Cardiac septum (tissue), 1 donor: ENCODE measurements around the gene RASGEF1C. TPM values are rescaled to one million over a fixed set of nuclear protein-coding genes. Genes with fewer than 3 reads are reported as not detected.
"Not testable (repeated sequence)": the region's sequence is repeated elsewhere in the genome, so short reads cannot be mapped to it uniquely, and the experiment has no call there.

Experiments used
- DNase-seq: peaks from one replicate; pipeline ENCODE4 v3.0.0-alpha.2; 2020; ENCODE audit warnings: low spot score
- intact Hi-C: fragments of 100-400 bp; cut with DNase I; formaldehyde crosslinking; loops from one replicate; pipeline ENCODE4 v1.14.0; 2022
- total RNA-seq: library from RNA; stranded (reverse); fragmentation: NEBNext Ultra II Directional; extraction: Animal tissue kit (Norgen Biotek cat#: 25700); gene quantifications from one replicate; pipeline ENCODE4 v1.2.1, GENCODE V29; 2021
- donor health status: DM: no; HTN: no; CAD: no.

Gene RASGEF1C
- total RNA-seq, 1 donor from 2014 or later, result 0.40 TPM

- no peak for DNase-seq
- intact Hi-C loops, result no loop called here
These were observed 3.6 kb upstream of the RASGEF1C start for GRCh38 chr5:180212363-180213255.

GRCh38 chr5:180211761-180212035 is 2.7 kb upstream of the RASGEF1C start:
- intact Hi-C loops, result no loop called here

DNA sequence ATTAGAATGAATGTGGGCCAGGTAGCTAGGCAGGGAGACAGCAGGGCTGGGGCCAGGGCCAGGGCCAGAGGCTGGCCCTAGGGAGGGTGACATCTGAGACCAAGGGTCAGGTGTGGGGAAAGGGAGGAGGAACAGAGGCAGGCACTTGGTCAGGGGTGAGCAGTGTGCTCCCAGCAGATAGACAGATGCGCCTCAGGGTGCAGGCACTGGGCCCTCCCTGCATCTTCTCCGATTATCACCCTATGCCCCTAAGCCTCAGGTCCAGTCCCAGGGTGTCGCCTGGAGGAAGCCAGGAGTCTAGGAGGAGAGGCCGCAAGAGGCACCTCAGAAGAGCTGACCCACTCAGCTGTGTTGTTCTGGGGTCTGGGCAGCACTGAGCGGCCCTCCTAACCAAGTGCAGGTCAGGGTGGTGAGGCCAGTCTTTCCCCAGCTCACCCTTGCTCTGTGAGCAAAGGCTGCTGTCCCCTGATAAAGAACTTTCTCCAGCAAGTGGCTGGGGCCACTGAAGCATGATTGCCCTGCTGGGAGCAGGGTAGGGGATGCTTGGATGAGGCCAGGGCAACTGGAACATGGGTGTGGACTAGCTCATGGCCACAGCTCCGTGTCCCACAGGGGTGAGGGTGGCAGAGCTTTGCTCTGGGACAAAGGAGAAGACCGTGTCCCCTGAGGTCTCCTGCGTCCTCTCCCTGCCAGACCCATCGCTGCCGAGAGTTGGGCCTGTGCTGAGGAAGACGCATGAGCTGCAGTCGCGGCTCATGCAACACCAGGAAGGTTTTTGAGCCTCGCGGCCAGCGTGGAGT is 2.1 kb upstream of the RASGEF1C start:
- no peak for DNase-seq
- intact Hi-C loops, result no loop called here

More at GRCh38 chr5:180211761-180212035, 2.7 kb upstream of the RASGEF1C start:
- DNase-seq, result no peak

DNA sequence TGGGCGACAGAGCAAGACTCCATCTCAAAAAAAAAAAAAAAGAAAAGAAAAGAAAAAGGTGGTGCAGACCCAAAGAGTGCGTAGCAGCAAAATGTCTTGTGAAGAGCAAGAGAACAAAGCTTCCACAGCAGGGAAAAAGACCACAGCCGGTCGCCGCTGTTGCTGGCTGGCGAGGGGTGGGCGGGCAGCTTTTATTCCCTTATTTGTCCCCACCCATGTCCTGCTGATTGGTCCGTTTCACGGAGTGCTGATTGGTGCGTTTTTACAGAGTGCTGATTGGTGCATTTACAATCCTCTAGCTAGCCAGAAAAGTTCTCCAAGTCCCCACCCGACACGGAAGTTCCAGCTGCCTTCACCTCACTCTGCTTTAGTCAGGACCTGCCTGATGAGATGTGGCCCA is 1.1 kb upstream of the RASGEF1C start:
- DNase-seq, intact Hi-C loops: not testable (repeated sequence)

DNA sequence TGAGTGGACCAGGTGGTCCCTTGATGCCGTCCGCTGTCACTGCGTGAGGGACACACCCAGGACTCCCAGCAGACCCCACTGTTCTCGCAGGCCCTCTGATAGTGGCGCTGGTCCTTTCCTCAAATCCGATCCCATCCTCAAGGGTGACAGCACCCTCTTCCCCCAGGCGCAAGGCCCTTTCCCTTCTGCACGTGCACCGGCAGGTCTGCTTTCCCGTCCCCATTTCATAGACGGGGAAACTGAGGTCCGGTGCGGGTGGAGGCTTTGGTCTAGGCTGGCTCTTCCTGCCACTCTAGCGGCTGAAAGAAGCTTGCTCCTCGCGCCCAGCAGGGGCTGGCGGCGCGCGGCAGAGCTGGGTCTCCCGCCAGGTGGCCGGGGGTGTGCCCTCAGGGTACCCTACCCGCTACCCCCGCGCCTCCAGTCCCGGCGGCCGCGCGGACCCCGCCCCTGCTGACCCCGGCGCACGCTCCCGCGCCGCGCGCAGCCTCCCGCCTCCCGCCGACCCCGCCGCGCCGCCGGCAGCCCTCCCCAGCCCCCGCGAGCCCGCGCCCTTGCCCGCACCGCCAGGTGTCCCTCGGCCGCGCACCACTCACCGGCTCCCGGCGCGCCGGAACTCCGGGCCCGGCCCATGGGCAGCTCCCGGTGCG is 453 bp downstream of the RASGEF1C start:
- intact Hi-C loops, result loop anchor here (5.0 kb wide), 1 partner anchor 81 kb away; no protein-coding TSS in a partner anchor
- DNase-seq, result no peak

DNA sequence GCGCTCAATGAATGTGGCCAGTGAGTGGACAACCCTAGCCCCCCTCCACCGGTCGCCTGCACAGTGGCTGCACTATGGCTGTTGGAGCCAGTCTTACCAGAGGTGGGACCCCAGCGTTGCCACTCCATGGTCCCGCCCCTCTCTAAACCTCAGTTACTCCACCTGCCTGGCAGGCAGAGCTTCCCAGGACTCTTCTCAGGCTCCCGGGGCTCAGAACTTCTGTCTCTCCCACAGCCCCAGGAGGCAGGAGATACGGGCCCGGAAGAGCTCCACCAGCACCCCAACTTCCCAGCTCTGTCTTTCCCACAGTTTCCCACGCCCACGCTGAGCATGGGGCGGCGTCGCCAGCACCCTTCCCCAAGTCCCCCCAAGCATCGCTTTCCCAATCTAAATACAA is 975 bp downstream of the RASGEF1C start:
- no peak for DNase-seq
- intact Hi-C loops, result loop anchor here (5.0 kb wide), 1 partner anchor 81 kb away; no protein-coding TSS in a partner anchor

DNA sequence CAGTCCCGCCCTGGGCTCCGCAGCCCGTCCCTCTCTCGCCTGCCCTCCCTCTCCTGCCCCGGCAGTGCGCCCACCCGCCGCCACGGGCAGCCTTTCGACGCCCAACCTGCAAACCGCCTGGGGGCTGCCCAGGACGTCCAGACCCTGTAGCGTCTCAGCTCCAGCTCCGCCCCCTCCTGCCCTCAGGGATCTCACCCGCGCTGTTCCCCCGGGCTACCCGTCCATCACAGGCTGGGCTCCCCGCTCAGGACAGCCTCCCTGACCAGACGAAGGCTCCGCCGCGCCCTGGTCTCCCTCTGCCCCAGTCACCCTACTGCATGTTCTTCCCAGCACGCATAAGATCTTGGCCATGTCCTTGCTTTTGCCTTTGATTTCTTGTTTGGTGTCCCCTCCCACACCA is 1.4 kb downstream of the RASGEF1C start:
- DNase-seq, result no peak
- intact Hi-C loops, result loop anchor here (5.0 kb wide), 1 partner anchor 80 kb away; no protein-coding TSS in a partner anchor

DNA sequence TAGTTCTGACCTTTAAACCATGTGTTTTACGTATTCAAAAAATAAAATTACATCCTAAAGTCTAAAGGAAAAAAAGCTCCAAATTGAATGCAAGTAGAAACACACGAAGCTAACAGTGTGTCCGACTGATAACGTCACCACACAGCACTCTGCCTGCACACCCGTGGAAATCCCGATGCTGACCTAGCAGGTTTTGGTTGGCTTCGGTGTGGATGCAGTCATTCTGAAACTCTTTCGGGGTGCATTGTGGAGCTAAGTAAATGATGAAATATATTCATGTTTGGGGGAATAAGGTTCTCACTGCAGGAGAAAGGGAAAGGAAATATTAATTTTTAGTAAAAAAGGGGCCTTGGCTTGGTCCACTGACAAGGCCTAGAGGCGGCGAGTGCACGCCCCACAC is 2.0 kb downstream of the RASGEF1C start:
- DNase-seq, result no peak
- intact Hi-C loops, result loop anchor here (5.0 kb wide), 1 partner anchor 80 kb away; no protein-coding TSS in a partner anchor

DNA sequence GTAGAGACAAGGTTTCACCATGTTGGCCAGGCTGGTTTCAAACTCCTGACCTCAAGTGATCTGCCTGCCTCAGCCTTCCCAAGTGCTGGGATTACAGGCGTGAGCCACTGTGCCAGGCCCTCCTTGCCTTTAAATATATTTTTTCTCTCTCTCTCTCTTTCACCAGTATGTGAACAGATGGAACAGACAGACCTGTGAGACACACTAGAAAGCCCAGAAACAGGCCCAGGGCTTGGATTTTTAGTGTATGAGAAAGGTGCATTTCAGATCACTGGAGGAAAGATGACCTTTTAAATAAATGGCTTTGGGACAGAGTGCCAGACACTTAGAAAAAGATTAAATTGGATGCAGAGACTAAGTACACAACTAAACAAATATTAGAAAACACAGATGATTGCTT is 3.1 kb downstream of the RASGEF1C start:
- no peak for DNase-seq
- intact Hi-C loops, result loop anchor here (5.0 kb wide), 1 partner anchor 79 kb away; no protein-coding TSS in a partner anchor

DNA sequence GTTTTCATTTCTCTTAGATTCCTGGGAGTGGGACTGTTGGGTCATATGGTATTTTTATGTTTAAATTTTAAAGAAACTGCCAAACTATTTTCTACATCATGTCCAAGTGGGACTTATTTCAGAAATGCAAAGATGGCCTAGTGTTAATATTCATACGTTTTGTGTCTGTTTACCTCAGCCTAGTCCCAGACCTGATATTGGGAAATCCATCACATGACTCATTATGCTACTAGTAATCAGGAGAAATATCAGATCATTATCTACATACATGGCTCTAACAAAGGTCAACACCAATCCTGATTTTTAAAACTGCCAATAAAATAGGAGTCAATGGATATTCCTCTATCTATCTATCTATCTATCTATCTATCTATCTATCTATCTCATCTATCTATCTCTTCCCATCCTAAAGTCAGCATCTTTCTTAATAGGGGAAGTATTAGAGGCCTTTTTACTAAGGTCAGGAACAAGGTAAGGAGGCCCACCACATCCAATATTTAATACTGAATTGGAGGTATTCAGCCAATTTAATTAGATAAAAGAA is 4.7 kb downstream of the RASGEF1C start:
- intact Hi-C loops, result no loop called here

GRCh38 chr5:180202939-180203573 is 6.0 kb downstream of the RASGEF1C start:
- no peak for DNase-seq
- intact Hi-C loops, result no loop called here

More for the DNA sequence above, 4.7 kb downstream of the RASGEF1C start:
- DNase-seq, result no peak

GRCh38 chr5:180201051-180201987 is 7.7 kb downstream of the RASGEF1C start:
- intact Hi-C loops, result no loop called here
- DNase-seq, result no peak

GRCh38 chr5:180199390-180199789 is 9.6 kb downstream of the RASGEF1C start:
- intact Hi-C loops, result no loop called here
- no peak for DNase-seq

- intact Hi-C loops, result no loop called here
- DNase-seq, result no peak
These were observed 10.8 kb downstream of the RASGEF1C start for GRCh38 chr5:180198208-180198607.

- intact Hi-C loops, result no loop called here
- no peak for DNase-seq
These were observed 11.9 kb downstream of the RASGEF1C start for GRCh38 chr5:180197016-180197702.

DNA sequence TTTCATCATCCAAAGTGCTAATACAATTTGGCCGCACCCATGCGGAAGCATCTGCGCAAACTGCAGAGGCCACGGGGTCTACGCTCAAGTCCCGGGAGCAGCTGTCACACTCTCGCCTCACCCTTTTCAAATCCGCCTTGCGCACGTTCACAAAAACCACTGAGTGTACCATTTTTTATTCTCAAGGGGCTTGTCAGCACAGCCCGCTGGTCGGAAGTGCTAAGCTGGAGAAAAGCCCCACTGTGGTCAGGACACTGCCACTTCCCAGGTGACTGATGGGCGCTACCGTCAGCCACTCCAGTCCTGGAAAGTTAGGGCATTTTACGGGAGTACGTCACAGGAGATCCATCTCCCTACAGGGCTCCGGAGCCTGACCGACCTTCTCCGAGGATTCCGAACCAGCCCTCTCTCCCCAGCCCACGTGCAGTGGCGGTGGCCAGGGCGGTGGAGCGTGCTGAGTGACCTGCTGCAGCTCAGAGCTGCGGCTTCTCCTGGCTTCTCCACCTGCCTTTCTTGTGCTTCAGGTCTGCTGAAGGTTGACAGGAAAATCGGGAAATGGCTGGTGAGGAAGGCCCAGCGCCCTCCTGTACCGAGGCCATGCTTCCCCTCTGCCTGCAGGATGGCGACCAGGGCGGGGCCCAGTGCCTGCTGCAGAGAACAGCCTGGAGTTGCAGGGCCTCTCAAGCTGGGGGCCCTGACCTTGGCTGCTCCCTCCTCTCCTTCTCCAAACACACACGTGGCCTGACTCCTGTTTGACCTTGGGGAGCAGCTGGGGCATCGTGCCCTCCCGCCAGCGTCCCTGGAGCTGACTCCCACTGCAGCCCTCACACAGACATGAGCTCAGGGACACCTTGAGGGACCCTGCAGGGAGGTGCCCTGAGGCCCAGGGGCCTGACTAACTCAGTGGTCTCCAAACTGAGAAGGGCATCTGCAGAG is 14.3 kb downstream of the RASGEF1C start:
- no peak for DNase-seq
- intact Hi-C loops, result no loop called here
